GM12873 (cell line): Measurements from ENCODE around the gene CTCFL.

ENCODE experiments used
- TF ChIP-seq, protein P1 (sequence below): IDR thresholded peaks from 2 replicates; pipeline ENCODE4 v1.5.1; 2012; ENCODE audit warnings: low read depth, mild to moderate bottlenecking, moderate library complexity, low read length, control low read depth; ENCODE audit not compliant: insufficient read depth; ENCODE audit errors: missing control alignments

The CTCFL gene

GRCh38 chr20:57559289-57559634 lies 34.3 kb upstream of the CTCFL start:
- TF ChIP-seq, protein P1, sequence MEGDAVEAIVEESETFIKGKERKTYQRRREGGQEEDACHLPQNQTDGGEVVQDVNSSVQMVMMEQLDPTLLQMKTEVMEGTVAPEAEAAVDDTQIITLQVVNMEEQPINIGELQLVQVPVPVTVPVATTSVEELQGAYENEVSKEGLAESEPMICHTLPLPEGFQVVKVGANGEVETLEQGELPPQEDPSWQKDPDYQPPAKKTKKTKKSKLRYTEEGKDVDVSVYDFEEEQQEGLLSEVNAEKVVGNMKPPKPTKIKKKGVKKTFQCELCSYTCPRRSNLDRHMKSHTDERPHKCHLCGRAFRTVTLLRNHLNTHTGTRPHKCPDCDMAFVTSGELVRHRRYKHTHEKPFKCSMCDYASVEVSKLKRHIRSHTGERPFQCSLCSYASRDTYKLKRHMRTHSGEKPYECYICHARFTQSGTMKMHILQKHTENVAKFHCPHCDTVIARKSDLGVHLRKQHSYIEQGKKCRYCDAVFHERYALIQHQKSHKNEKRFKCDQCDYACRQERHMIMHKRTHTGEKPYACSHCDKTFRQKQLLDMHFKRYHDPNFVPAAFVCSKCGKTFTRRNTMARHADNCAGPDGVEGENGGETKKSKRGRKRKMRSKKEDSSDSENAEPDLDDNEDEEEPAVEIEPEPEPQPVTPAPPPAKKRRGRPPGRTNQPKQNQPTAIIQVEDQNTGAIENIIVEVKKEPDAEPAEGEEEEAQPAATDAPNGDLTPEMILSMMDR = no peak

DNA sequence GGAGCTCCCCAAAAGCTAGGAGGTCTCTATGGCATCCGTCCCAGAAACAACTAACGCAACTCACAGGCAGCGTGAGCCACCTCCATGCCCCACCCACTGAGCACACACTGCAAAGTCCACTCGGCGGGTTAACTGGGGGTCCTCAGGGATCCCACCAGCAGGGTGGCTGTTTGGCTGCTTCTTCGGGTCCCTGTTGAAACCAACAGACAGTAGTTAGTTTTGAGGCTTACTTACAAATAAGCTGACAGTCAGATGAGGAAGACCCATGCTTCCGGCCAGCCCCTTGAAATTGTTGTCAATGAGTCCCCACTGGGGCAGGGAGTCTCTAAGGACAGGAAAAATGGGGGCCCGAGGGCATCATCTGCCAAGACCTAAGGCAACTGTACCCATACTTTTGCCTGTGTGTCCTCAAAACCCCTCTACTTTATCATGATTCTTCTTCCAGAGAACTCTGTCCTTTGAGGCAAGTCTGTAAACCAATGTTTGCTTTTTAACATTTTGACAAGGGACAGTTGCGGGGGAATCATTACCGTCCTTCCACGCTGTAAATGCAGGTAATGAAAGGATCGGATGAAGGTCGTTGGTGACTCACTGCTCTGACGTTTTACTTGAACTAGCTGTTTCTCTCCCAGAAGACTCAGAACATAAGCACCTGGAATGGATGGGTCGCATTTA lies 33.8 kb upstream of the CTCFL start:
- TF ChIP-seq, protein P1 = no peak

DNA sequence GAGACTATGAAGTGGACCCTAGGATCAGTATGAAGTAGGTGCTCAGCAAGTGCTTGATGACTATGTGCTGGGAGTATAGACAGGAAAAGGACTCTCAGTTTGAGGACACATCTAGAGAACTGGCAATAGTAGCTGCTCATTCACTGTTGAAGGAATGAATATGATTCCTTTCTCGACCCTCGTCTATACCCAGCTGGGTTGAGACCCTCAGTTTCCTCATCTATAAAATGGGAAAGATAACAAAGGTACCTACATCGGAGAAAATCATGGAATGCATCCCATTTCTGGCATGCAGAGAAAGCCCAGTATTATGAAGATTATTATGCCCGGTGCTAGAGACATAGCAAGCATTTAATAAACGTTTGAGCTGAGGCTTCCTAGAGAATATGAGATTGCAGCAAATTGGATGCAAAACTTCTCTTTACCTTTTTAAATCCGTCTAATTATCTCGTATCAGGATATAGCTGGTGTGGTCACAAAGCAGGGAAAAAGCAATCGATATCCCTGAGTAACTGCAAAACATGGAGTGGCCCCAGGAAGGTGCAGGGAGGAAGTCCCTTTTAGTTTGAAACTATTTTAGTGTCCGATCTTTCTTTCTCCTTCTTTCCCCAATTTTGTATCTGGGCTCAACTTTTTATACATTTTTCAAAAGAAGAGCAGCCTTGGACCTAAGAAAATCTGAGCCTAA lies 33.1 kb upstream of the CTCFL start:
- TF ChIP-seq, protein P1 = no peak

GRCh38 chr20:57556980-57557274 lies 32.0 kb upstream of the CTCFL start:
- TF ChIP-seq, protein P1 = no peak

- TF ChIP-seq, protein P1 = no peak
These were observed 30.7 kb upstream of the CTCFL start for GRCh38 chr20:57555457-57556184.

DNA sequence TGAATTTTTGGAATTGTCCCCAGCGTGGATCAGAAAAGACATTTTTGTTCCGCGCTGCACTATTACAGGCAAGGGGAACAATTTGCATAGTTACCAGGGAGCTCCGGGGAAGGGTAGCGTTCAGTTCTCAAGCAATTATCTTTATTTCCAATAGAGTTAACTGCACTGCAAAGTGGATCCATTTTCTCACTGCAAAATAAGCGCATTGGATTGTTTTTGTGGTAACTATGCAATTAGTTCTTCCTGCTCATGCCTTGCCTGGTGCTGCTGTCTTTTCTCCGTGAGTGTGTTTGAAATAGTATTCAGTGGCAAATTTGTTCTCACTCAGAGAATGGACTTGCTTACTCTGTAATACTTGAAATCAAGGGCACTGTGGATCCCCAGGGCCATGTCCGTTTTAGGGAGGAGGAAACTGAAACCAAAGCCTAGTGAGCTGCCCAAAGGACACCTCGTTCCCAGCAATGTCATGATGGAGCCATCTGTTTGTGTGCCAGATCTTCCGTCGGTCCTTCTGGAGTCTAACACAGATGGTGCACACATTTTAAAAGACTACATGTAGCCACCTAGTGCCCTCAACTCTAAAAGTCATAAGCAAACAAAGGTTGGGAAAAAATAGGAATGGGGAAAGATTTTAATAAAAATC lies 28.6 kb upstream of the CTCFL start:
- TF ChIP-seq, protein P1 = no peak

DNA sequence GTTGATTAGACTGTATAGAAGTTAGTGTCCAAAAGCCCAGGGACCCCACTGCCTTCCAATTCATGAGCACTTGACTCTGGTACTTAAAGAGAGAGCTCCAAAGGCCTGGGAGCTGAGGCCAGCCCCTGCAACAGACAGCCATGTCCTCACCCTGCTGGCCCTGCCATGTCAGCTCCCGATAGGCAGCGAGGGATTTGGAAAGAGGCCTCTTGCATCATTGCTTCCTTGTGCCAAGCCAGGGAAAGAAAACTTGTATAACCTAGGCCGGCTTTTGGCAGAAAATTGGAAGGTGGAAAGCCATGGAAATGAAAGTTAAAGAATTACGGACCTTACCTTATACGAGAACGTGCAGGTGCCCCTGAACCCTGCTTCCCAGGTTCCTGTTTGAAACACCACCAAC lies 27.5 kb upstream of the CTCFL start:
- TF ChIP-seq, protein P1 = no peak
